Measurements from ENCODE around the gene ASB11.

- TF ChIP-seq REST (IDR thresholded peaks at IDR 0.05; ENCODE audit: low read depth) (no peak), TCF12 (IDR thresholded peaks at IDR 0.05; ENCODE audit: low read depth) (no peak), RAD21 (IDR thresholded peaks at IDR 0.05; ENCODE audit: low read depth) (no peak), YY1 (IDR thresholded peaks at IDR 0.05; ENCODE audit: low read depth) (no peak), TEAD4 (IDR thresholded peaks at IDR 0.05) (no peak), ZBTB7A (IDR thresholded peaks at IDR 0.05; ENCODE audit: low read depth) (no peak), CREB1 (IDR thresholded peaks at IDR 0.05; ENCODE audit: low read depth) (no peak)
These were observed 43.7 kb downstream of the ASB11 start for GRCh38 chrX:15271757-15272156.

Measured in Ishikawa (cell line).